ENCODE data around the gene GJA4.

DNA sequence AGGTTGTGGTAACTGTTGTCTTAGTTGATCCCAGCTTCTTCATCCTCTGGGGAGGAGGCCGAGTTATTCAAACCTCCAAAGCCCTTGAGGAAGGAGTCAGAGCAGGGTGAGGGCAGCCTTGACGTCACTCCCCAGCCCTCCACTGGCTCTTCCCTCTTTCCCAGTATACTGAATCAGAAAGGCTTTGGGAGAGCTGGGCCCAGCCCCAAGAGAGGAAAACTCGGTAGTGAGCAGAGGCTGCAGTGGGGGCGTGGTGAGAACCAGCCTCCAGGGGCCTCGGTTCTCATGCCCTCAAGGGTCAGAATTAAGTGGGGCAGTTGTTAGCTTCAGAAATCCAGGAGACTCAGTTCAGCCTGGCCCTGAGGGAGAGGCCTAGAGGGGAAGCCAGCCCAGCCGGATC is 1.8 kb upstream of the GJA4 start:
- TF ChIP-seq CTCF (IDR thresholded peaks at IDR 0.05) (no peak), ZFX (IDR thresholded peaks at IDR 0.05; ENCODE audit: borderline replicate concordance) (no peak)

All from 22Rv1 (cell line).